GM13976 (cell line): ENCODE measurements around the gene MRPS2.

Experiments
- DNase-seq: peaks from one replicate; pipeline ENCODE4 v3.0.0; 2012; ENCODE audit warnings: low spot score
- in situ Hi-C: fragments of 300-500 bp; cut with MboI; formaldehyde crosslinking; loops from one replicate; pipeline ENCODE4 v1.12.0; 2022; ENCODE audit warnings: low sequenced_read_pairs, mixed read lengths, inconsistent platforms; ENCODE audit not compliant: unreplicated experiment
- TF ChIP-seq, protein P1 (sequence below): IDR thresholded peaks from 2 replicates; pipeline ENCODE4 v1.5.1; 2012; ENCODE audit warnings: borderline replicate concordance, mild to moderate bottlenecking; ENCODE audit not compliant: insufficient read depth; ENCODE audit errors: extremely low read depth, missing control alignments, control extremely low read depth

The MRPS2 gene

DNA sequence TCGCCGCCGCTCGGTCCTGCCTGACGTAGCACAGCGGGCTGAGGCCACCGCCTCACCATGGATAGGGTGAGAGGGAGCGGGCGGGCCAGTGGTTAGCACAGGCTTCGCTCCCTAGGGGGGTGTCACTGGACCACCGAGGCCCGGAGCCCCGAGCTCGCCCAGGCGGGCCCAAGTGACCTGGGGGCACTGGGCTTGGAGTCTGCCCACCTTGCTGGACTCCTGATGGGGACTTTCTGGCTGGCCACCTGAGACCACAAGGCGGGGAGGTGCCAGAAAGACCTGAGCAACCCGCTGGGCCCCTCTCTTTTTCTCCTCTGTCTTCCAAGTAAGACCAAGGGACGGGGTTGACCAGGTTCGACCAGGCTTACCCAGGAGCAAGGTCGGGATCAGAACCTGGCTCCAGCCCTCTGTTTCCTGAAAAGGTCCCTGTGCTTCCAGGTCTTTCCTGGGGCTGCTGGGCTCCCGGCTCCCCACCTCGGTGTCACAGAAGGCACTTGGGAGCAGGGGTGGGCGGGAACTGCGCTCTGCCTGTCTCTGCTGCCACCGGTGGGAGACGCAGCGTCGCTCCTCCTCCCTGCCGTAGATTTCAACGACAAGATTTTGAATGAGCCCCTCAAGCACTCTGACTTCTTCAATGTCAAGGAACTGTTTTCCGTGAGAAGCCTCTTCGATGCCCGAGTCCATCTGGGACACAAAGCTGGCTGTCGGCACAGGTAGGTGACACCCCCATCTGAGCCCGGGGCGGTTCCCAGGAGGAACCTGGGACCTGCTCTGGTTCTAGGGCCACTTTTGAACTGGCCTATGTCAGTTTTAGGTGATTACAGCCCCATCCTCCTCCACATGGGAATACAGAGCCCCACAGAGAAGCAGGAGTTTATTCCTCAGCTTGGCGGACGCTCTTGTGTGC is 1.0 kb downstream of the MRPS2 start:
- in situ Hi-C loops, result no loop called here
- peak; percentile 86 for DNase-seq
- TF ChIP-seq, protein P1, sequence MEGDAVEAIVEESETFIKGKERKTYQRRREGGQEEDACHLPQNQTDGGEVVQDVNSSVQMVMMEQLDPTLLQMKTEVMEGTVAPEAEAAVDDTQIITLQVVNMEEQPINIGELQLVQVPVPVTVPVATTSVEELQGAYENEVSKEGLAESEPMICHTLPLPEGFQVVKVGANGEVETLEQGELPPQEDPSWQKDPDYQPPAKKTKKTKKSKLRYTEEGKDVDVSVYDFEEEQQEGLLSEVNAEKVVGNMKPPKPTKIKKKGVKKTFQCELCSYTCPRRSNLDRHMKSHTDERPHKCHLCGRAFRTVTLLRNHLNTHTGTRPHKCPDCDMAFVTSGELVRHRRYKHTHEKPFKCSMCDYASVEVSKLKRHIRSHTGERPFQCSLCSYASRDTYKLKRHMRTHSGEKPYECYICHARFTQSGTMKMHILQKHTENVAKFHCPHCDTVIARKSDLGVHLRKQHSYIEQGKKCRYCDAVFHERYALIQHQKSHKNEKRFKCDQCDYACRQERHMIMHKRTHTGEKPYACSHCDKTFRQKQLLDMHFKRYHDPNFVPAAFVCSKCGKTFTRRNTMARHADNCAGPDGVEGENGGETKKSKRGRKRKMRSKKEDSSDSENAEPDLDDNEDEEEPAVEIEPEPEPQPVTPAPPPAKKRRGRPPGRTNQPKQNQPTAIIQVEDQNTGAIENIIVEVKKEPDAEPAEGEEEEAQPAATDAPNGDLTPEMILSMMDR, result no peak

DNA sequence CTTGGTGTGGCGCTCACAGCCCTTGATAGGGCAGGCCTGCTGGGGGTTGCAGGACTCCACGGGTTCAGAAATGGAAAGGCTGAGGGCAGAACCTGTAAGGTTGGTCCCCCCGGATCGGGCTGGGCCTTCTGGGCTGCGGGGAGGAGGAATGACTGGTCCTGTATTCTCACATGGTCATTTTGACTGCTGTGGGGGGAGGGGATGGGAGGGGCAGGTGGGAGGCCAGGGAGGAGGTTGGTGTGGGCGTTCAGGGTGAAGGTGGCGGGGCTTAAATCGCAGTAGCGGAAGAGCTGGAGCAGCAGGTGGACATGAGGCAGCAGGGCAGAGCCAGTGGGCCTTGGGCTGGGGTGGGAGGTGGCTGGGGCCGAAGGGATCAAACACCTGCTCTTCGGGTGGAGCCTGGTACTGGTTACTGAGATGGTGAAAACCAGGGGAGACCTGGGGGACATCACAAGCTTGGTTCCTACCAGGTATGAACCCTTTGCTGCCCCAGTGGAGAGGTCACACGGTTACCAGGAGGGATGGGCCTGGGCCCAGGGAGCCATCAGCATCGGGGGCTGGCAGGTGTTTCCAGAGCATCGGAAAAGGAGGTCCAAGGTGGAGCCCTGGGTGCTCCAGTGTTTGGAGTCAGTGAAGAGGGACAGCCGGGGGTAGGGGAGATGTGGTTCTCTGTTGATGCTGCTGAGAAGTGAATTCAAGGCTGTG is 1.8 kb downstream of the MRPS2 start:
- in situ Hi-C loops, result no loop called here
- TF ChIP-seq, protein P1, result no peak
- no peak for DNase-seq

DNA sequence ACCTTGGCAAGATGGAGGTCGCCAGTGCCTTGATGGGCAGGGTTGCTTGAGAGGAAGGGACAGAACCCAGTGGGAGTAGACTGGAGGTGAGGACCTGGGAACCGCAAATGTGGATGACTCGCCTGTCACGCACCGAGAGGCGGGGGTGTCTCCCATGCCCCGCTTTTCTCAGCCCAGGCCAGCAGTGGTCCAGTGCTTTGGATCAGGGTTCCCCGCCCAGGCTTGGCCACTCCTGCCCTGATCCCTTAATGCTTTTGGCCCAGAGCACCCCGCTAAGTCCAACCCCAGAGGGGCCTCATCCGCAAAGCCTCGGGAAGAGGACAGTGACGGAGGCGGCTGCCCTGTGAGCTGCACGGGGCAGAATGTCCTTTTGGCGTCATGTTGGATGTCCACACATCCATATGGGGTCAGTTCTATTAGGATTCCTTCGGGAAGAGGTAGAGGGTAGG is 2.4 kb downstream of the MRPS2 start:
- TF ChIP-seq, protein P1, result no peak
- in situ Hi-C loops, result no loop called here

DNA sequence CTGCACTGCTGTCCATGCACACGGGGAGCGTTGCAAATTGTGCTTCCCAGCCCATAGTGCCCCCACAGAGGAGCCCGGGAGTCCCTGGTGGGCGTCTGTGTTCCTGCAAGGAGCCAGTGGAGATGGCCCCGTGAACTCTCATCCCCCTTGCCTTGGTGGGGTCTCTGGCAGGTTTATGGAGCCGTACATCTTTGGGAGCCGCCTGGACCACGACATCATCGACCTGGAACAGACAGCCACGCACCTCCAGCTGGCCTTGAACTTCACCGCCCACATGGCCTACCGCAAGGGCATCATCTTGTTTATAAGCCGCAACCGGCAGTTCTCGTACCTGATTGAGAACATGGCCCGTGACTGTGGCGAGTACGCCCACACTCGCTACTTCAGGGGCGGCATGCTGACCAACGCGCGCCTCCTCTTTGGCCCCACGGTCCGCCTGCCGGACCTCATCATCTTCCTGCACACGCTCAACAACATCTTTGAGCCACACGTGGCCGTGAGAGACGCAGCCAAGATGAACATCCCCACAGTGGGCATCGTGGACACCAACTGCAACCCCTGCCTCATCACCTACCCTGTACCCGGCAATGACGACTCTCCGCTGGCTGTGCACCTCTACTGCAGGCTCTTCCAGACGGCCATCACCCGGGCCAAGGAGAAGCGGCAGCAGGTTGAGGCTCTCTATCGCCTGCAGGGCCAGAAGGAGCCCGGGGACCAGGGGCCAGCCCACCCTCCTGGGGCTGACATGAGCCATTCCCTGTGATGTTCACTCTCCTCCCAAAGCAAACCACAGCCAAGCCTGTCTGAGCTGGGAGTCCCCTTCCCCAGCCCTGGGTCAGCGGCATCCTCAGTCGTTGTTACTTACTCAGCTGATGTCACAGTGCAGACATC is 3.1 kb downstream of the MRPS2 start:
- TF ChIP-seq, protein P1, result no peak
- in situ Hi-C loops, result no loop called here
- DNase-seq, result no peak

More for the DNA sequence above, 2.4 kb downstream of the MRPS2 start:
- DNase-seq, result no peak

DNA sequence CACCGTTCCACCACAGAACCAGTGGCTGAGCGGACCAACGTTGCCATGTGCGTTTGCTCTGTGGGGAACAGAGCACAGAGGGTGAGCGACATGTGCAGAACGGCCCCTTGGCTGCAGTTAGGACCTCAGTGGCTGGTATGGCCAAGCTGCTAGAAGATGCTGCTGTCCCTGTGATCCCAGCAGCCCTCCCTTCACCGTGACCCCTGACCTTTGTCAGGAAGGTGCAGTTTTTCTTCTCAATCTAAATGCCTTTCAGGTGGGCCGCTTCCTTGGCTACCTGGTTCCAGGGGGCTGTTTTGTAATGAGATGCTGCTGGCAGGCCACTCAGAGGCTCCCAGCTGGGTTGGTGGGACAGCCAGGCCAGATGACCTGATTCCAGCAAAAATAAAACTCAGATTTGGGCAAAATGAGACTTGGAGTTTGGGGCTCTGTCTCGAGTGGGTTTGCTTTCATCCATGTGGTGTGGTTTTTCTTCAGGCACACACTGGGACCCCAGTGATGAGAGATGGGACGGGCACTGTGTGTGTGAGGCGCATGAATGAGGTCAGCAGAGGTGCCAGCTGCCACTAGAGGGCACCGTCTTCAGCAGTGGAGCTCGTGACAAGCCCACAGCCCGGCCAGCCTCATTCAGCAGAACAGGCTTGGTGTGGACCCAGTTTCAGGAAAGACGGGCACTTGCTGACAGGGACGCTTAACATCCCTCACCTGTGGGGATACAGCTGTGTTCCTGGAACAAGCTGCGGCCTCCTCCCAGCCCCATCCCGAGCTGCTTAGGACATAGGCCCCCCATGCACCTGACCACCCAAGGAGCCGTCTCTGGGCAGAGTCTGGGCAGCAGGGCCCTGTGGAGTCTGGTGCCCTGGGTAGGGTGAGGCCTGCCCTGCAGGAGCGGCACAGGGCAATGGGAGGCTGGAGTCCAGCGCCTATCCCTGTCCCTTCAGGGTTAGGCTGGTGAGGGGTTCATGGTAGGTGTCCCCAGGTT is 4.1 kb downstream of the MRPS2 start:
- TF ChIP-seq, protein P1, result peak; percentile 87
- peak; percentile 80 for DNase-seq
- in situ Hi-C loops, result no loop called here
